Measurements from ENCODE around the gene CCNB1. TPM values are rescaled to one million over a fixed set of nuclear protein-coding genes. Genes with fewer than 3 reads are reported as not detected.

Gene CCNB1
- total and polyA plus RNA-seq, 7 donors, result 2.3 to 68.1 (median 3.6) TPM

- Histone ChIP-seq H3K9me3 (no peaks in the 10 kb centered on the region), H3K4me1 (peaks cover 0 to 3% (median under 1%) of the 10 kb centered on the region in 4 donors), H3K36me3 (peaks cover 0 to 44% (median 7%) of the 10 kb centered on the region in 4 donors), H3K4me3 (no peak overlapping the region), H3K27ac (no peak overlapping the region), H3K27me3 (no peaks in the 10 kb centered on the region)
- DNase-seq, result no peak
- WGBS, 2 donors, result 66 to 93% methylated on average over 8 of the region's 8 CpGs
- intact Hi-C loops (cut with DNase I), result no loop called here
- TF ChIP-seq EP300 (IDR thresholded peaks at IDR 0.05) (no peak), POLR2A (IDR thresholded peaks at IDR 0.05) (no peak), POLR2AphosphoS5 (IDR thresholded peaks at IDR 0.05) (no peak)
- TF ChIP-seq, protein P1, sequence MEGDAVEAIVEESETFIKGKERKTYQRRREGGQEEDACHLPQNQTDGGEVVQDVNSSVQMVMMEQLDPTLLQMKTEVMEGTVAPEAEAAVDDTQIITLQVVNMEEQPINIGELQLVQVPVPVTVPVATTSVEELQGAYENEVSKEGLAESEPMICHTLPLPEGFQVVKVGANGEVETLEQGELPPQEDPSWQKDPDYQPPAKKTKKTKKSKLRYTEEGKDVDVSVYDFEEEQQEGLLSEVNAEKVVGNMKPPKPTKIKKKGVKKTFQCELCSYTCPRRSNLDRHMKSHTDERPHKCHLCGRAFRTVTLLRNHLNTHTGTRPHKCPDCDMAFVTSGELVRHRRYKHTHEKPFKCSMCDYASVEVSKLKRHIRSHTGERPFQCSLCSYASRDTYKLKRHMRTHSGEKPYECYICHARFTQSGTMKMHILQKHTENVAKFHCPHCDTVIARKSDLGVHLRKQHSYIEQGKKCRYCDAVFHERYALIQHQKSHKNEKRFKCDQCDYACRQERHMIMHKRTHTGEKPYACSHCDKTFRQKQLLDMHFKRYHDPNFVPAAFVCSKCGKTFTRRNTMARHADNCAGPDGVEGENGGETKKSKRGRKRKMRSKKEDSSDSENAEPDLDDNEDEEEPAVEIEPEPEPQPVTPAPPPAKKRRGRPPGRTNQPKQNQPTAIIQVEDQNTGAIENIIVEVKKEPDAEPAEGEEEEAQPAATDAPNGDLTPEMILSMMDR (IDR thresholded peaks at IDR 0.05), result no peak
Observed at GRCh38 chr5:69224520-69224919, 57.6 kb downstream of the CCNB1 start.

- no peaks in the 10 kb centered on the region for H3K27me3 ChIP-seq
- H3K4me3 ChIP-seq, result no peak overlapping the region
- WGBS, 2 donors, result 38 to 84% methylated on average over 4 of the region's 4 CpGs
- H3K27ac ChIP-seq, result no peak overlapping the region
- peaks cover 0 to 57% (median 10%) of the 10 kb centered on the region in 4 donors for H3K36me3 ChIP-seq
- TF ChIP-seq POLR2A (IDR thresholded peaks at IDR 0.05), result no peak
- TF ChIP-seq, protein P1 (IDR thresholded peaks at IDR 0.05), result no peak
- no peak for TF ChIP-seq POLR2AphosphoS5 (IDR thresholded peaks at IDR 0.05)
- TF ChIP-seq EP300 (IDR thresholded peaks at IDR 0.05), result no peak
- intact Hi-C loops (cut with DNase I), result no loop called here
- no peak for DNase-seq
- H3K9me3 ChIP-seq, result no peaks in the 10 kb centered on the region
- H3K4me1 ChIP-seq, result no peaks in the 10 kb centered on the region
Observed at GRCh38 chr5:69225860-69226259, 58.9 kb downstream of the CCNB1 start.

Small RNA genes within 50 kb of the gene (small RNA-seq; reads per million reads assigned to genes)
- 0 reads per million in 3 donors for gene SNORA50D

Other genes starting within 250 kb of the CCNB1 start
- gene SLC30A5, start 73.1 kb upstream of the CCNB1 start, total RNA-seq, result 10 to 100 TPM; 37.2 to 56.4 (median 44.4) TPM
- 10 to 100 TPM in 2 of 3 donors, 1 to 10 TPM in 1; 8.3 to 23.5 (median 10.2) TPM for gene SLC30A5, start 73.1 kb upstream of the CCNB1 start, polyA plus RNA-seq
- gene CENPH, start 22.4 kb downstream of the CCNB1 start, total RNA-seq, result 1 to 10 TPM; 1.3 to 3.8 (median 2.6) TPM
- 10 to 100 TPM in 1 of 3 donors, 1 to 10 TPM in 2; 5.4 to 11.3 (median 5.8) TPM for gene CENPH, start 22.4 kb downstream of the CCNB1 start, polyA plus RNA-seq
- 10 to 100 TPM in 3 of 4 donors, 1 to 10 TPM in 1; 7.2 to 18.5 (median 13.8) TPM for gene CDK7, start 67.7 kb downstream of the CCNB1 start, total RNA-seq
- gene CDK7, start 67.7 kb downstream of the CCNB1 start, polyA plus RNA-seq, result 10 to 100 TPM; 23.4 to 35.1 (median 25.8) TPM
- gene CCDC125, start 165.7 kb downstream of the CCNB1 start, total RNA-seq, result 1 to 10 TPM; 2.9 to 4.7 (median 3.4) TPM
- gene CCDC125, start 165.7 kb downstream of the CCNB1 start, polyA plus RNA-seq, result 10 to 100 TPM in 1 of 3 donors, 1 to 10 TPM in 2; 7.7 to 11.6 (median 7.8) TPM
- 10 to 100 TPM; 20.7 to 34.1 (median 28.5) TPM for gene AK6, start 202.4 kb downstream of the CCNB1 start, total RNA-seq
- gene AK6, start 202.4 kb downstream of the CCNB1 start, polyA plus RNA-seq, result 10 to 100 TPM; 36.5 to 51.8 (median 40.2) TPM
- 10 to 100 TPM; 33.2 to 52.8 (median 38.6) TPM for gene TAF9, start 202.4 kb downstream of the CCNB1 start, total RNA-seq
- gene TAF9, start 202.4 kb downstream of the CCNB1 start, polyA plus RNA-seq, result 10 to 100 TPM; 57.4 to 77.9 (median 60.1) TPM
- gene RAD17, start 202.7 kb downstream of the CCNB1 start, total RNA-seq, result 10 to 100 TPM; 18.3 to 25.3 (median 19.5) TPM
- gene RAD17, start 202.7 kb downstream of the CCNB1 start, polyA plus RNA-seq, result 10 to 100 TPM; 13.1 to 16.9 (median 13.2) TPM
- gene MARVELD2, start 248.0 kb downstream of the CCNB1 start, total RNA-seq, result under 1 TPM in 3 of 4 donors, not detected in 1; 0.28 to 0.49 (median 0.36) TPM
- 1 to 10 TPM; 4.2 to 9.7 (median 5.8) TPM for gene MARVELD2, start 248.0 kb downstream of the CCNB1 start, polyA plus RNA-seq